Measurements from ENCODE around the gene DPF3. TPM values are rescaled to one million over a fixed set of nuclear protein-coding genes. Genes with fewer than 3 reads are reported as not detected.

DPF3 gene
- total RNA-seq, 2 donors from 2014 or later: 0.78 to 4.0 TPM

GRCh38 chr14:72732022-72732780, 161.7 kb downstream of the DPF3 start:
- no peaks in the 10 kb centered on the region for H3K9me3 ChIP-seq
- H3K27me3 ChIP-seq: no peaks in the 10 kb centered on the region
- intact Hi-C loops (cut with DNase I): no loop called here
- no peak for DNase-seq
- no peaks in the 10 kb centered on the region for H3K4me1 ChIP-seq
- no peak overlapping the region for H3K4me3 ChIP-seq
- H3K36me3 ChIP-seq (replicated peaks in 1 of 2; ENCODE audit: insufficient read depth in 1 of 2, low read depth in 2 of 2): no peaks in the 10 kb centered on the region
- H3K27ac ChIP-seq: no peak overlapping the region
- no peak for TF ChIP-seq POLR2A (IDR thresholded peaks at IDR 0.05)
- TF ChIP-seq CTCF (IDR thresholded peaks at IDR 0.05): no peak
- 80 to 84% methylated on average over 14 to 15 of the region's 16 CpGs for WGBS, 2 donors
- ATAC-seq: no peak

- intact Hi-C loops (cut with DNase I): no loop called here
- DNase-seq (no peak), ATAC-seq (no peak)
- Histone ChIP-seq H3K27ac (no peak overlapping the region), H3K27me3 (no peaks in the 10 kb centered on the region), H3K4me3 (no peak overlapping the region), H3K4me1 (no peaks in the 10 kb centered on the region), H3K36me3 (replicated peaks in 1 of 2; ENCODE audit: insufficient read depth in 1 of 2, low read depth in 2 of 2) (no peaks in the 10 kb centered on the region), H3K9me3 (no peaks in the 10 kb centered on the region)
- TF ChIP-seq CTCF (IDR thresholded peaks at IDR 0.05) (no peak), POLR2A (IDR thresholded peaks at IDR 0.05) (no peak)
- 80 to 86% methylated on average over 18 of the region's 18 CpGs for WGBS, 2 donors
These were observed 162.5 kb downstream of the DPF3 start for GRCh38 chr14:72731252-72732020.

GRCh38 chr14:72730468-72730867, 163.4 kb downstream of the DPF3 start:
- no peak for ATAC-seq
- no peaks in the 10 kb centered on the region for H3K9me3 ChIP-seq
- no peak for TF ChIP-seq POLR2A (IDR thresholded peaks at IDR 0.05)
- no peak for TF ChIP-seq CTCF (IDR thresholded peaks at IDR 0.05)
- no peaks in the 10 kb centered on the region for H3K27me3 ChIP-seq
- intact Hi-C loops (cut with DNase I): no loop called here
- DNase-seq: no peak
- WGBS, 2 donors: 92 to 94% methylated on average over 4 of the region's 4 CpGs
- no peaks in the 10 kb centered on the region for H3K4me1 ChIP-seq
- no peaks in the 10 kb centered on the region for H3K36me3 ChIP-seq (replicated peaks in 1 of 2; ENCODE audit: insufficient read depth in 1 of 2, low read depth in 2 of 2)
- H3K4me3 ChIP-seq: no peak overlapping the region
- no peak overlapping the region for H3K27ac ChIP-seq

- Histone ChIP-seq H3K36me3 (replicated peaks in 1 of 2; ENCODE audit: insufficient read depth in 1 of 2, low read depth in 2 of 2) (no peaks in the 10 kb centered on the region), H3K4me1 (no peaks in the 10 kb centered on the region), H3K9me3 (no peaks in the 10 kb centered on the region), H3K27ac (no peak overlapping the region), H3K4me3 (no peak overlapping the region), H3K27me3 (no peaks in the 10 kb centered on the region)
- no peak for DNase-seq
- TF ChIP-seq POLR2A (IDR thresholded peaks at IDR 0.05) (no peak), CTCF (IDR thresholded peaks at IDR 0.05) (no peak)
- ATAC-seq: no peak
- 47 to 51% methylated on average over 9 of the region's 9 CpGs for WGBS, 2 donors
- intact Hi-C loops (cut with DNase I): no loop called here
These were observed 167.5 kb downstream of the DPF3 start for GRCh38 chr14:72726444-72726843.
